Tibial artery (tissue), 4 donors: ENCODE measurements around the gene ACTA2.
A peak's percentile ranks its signal among the peaks of the same experiment; 100 is the strongest.

Source experiments
- DNase-seq, 2 donors: peaks; one replicate each; pipeline ENCODE4 v3.0.0-alpha.2; 2019
- H3K27ac ChIP-seq, 2 donors: fragments of 200-600 bp; sonication (generic) in 1 of 2; 1 replicate in 1 of 2; 2 replicates in 1 of 2; pipeline ENCODE4 v1.5.1; 2018 to 2019; ENCODE audit warnings: mild to moderate bottlenecking in 1 of 2
- H3K27me3 ChIP-seq, 2 donors: fragments of 200-600 bp; sonication (generic) in 1 of 2; one replicate each; pipeline versions ENCODE4 v1.5.1 to v1.6.0; 2016 to 2019
- H3K36me3 ChIP-seq, 3 donors: fragments of 200-600 bp; sonication (generic) in 2 of 3; one replicate each; pipeline ENCODE4 v1.5.1; 2016 to 2019; ENCODE audit warnings: mild to moderate bottlenecking in 2 of 3
- H3K4me1 ChIP-seq, 4 donors: fragments of 200-600 bp; sonication (generic) in 2 of 4; 1 replicate in 3 of 4; 2 replicates in 1 of 4; pipeline ENCODE4 v1.5.1; 2016 to 2019
- H3K4me3 ChIP-seq, 2 donors: fragments of 200-600 bp; sonication (generic) in 1 of 2; 1 replicate in 1 of 2; 2 replicates in 1 of 2; pipeline ENCODE4 v1.5.1; 2018 to 2019; ENCODE audit warnings: mild to moderate bottlenecking in 2 of 2
- H3K9me3 ChIP-seq, 3 donors: fragments of 200-600 bp; sonication (generic) in 1 of 3; one replicate each; pipeline ENCODE4 v1.5.1; 2016 to 2019
- CTCF ChIP-seq, 2 experiments: fragments of 200-600 bp in 1 of 2; fragments of 450-650 bp in 1 of 2; IDR thresholded peaks; one replicate each; pipeline ENCODE4 v1.5.1; 2017 to 2019; ENCODE audit warnings: antibody characterized with exemption in 2 of 2, mild to moderate bottlenecking in 1 of 2, moderate library complexity in 1 of 2
- intact Hi-C: fragments of 100-400 bp; cut with DNase I; formaldehyde crosslinking; loops from one replicate; pipeline ENCODE4 v1.15.0; 2023; ENCODE audit warnings: low total_unique reads

ACTA2 gene

GRCh38 chr10:88901206-88901983, 51.2 kb downstream of the ACTA2 start:
- H3K27ac ChIP-seq: no peak overlapping the region

GRCh38 chr10:88899886-88900285, 52.7 kb downstream of the ACTA2 start:
- intact Hi-C loops: no loop called here
- no peaks in the 10 kb centered on the region for H3K27me3 ChIP-seq
- no peak overlapping the region for H3K27ac ChIP-seq
- DNase-seq: no peak
- H3K36me3 ChIP-seq: peaks cover 0 to 3% (median 0%) of the 10 kb centered on the region in 3 donors
- H3K4me1 ChIP-seq: no peaks in the 10 kb centered on the region
- no peak overlapping the region for H3K4me3 ChIP-seq
- H3K9me3 ChIP-seq: no peaks in the 10 kb centered on the region
- no peak for TF ChIP-seq CTCF (IDR thresholded peaks at IDR 0.05)

More at GRCh38 chr10:88901206-88901983, 51.2 kb downstream of the ACTA2 start:
- Histone ChIP-seq H3K36me3 (peaks cover 0 to 3% (median 0%) of the 10 kb centered on the region in 3 donors), H3K9me3 (no peaks in the 10 kb centered on the region), H3K27me3 (no peaks in the 10 kb centered on the region), H3K4me1 (no peaks in the 10 kb centered on the region), H3K4me3 (no peak overlapping the region)
- no peak for TF ChIP-seq CTCF (IDR thresholded peaks at IDR 0.05)
- intact Hi-C loops: no loop called here
- no peak for DNase-seq

GRCh38 chr10:88898727-88899126, 53.8 kb downstream of the ACTA2 start:
- H3K4me1 ChIP-seq: no peaks in the 10 kb centered on the region
- intact Hi-C loops: no loop called here
- H3K4me3 ChIP-seq: no peak overlapping the region
- no peaks in the 10 kb centered on the region for H3K27me3 ChIP-seq
- H3K27ac ChIP-seq: no peak overlapping the region
- no peak for TF ChIP-seq CTCF (IDR thresholded peaks at IDR 0.05)
- H3K9me3 ChIP-seq: no peaks in the 10 kb centered on the region
- no peak for DNase-seq
- peaks cover 0 to 3% (median 0%) of the 10 kb centered on the region in 3 donors for H3K36me3 ChIP-seq

- no peak for DNase-seq
- no peak overlapping the region for H3K4me3 ChIP-seq
- peak overlapping the region in 1 of 2 donors; percentile 11 for H3K27ac ChIP-seq
These were observed 55.3 kb downstream of the ACTA2 start for GRCh38 chr10:88896994-88897853.

More at GRCh38 chr10:88896994-88897853, 55.3 kb downstream of the ACTA2 start:
- TF ChIP-seq CTCF (IDR thresholded peaks at IDR 0.05): no peak
- Histone ChIP-seq H3K36me3 (peaks cover 0 to 1% (median 0%) of the 10 kb centered on the region in 3 donors), H3K27me3 (no peaks in the 10 kb centered on the region), H3K4me1 (no peaks in the 10 kb centered on the region), H3K9me3 (no peaks in the 10 kb centered on the region)
- intact Hi-C loops: no loop called here
